Activated CD4-positive, CD25-positive, alpha-beta regulatory T cell treated with anti-CD3 and anti-CD28 coated beads, Interleukin-2, amount 50 U/mL, for 24 hours (primary cell): ENCODE data around the gene SLC44A2.

Experiments
- ATAC-seq, 2 donors: fragments of 150-1000 bp; cut with Tn5 transposase; one replicate each; pipeline ENCODE4 v1.10.0; 2021; ENCODE audit warnings: mild to moderate bottlenecking in 1 of 2, moderate library complexity in 1 of 2

Gene SLC44A2

DNA sequence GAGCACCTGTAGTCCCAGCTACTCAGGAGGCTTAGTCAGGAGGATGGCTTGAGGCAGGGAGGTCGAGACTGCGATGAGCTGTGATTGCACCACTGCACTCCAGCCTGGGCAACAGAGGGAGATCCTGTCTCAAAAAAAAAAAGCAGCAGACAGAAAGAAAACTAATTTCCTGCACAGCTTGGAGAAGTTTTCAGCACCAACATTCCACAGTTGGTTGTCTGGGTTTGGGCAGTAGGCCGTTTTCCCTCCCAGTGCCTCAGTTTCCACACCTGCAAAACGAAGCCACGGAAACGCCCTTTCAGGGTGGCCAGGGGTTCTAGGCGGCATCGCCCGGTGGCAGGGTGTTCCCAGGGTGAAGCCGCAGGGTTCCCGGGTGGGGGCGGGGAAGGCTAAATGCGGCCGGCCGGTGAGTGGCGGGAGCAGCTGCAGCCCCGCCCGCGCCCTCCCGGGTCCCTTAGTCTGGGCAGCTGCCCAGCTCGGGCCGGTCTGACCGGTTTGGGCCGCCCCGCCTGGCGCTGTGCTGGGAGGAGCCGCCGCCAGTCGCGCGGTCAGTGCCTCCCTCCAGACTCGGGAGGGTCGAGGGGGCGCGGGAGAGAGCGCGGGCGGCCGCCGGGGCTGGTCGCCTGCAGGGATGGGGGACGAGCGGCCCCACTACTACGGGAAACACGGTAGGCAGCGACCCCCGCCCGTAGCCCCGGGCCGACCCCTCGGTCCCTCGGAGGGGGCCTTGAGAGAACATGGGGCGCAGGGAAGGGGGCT is at the start of gene SLC44A2:
Gene SLC44A2, plus strand, starts transcription at position 551 of the 759 bp plus-strand sequence. Its CDS starts 81 bp downstream, at position 632.
- no peak for ATAC-seq

DNA sequence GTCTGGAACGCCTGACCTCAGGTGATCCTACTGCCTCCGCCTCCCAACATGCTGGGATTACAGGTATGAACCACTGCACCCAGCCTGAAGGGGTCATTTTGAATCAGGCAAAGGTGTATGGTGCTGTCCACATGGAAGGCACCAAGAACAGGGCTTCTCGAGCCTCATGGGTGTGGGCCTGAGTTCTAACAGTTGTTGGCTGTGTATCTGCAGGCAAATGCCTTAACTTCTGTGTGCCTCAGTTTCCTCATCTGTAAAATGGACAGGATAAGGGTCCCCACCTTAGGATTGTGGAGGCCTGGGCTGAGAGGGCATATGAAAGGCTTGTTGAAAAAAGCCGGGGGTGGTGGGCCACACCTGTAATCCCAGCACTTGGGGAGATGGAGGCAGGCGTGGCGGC is 47.4 kb upstream of the SLC44A2 start:
- no peak for ATAC-seq

DNA sequence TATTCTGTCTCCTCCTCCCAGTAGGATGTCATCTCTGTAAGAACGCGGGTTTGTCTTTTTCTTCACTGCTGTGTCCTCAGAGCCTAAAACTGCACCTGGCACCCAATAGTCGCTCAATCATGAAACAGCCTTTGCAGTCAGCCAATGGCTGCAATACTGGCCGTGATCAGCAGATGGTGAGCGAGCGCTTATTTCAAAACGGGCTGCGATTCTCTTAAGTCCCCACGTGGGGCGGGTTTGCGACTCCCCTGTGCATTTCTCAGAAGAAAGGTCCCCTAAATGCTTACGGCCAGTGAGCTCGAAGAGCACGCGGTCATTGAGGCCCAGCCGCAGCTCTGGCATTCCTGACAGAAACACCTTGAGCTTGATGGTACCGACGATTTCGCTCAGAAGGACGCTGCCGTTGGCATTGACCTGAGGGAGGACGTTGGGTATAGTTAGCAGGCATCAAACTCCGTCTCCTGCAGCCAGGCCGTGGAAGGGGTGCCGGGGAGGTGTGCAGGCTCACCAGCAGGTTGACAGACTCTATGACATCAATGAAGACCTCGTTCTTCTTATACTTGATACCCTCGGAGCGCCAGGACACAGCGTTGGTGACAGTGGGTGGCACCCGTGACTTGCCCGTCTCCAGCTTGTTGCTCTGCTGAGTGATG is 44.2 kb upstream of the SLC44A2 start:
- ATAC-seq, result peak; percentile 90 to 93

DNA sequence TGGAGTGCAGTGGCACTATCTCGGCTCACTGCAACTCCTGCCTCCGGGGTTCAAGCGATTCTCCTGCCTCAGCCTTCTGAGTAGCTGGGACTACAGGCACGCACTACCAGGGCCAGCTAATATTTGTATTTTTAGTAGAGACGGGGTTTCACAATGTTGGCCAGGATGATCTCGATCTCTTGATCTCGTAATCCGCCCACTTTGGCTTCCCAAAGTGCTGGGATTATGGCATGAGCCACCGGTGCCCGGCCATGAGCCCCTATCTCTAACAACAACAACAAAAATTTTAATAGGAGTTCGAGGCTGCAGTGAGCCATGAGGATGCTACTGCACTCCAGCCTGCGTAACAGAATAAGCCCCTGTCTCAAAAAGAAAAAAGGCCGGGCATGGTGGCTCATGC is 43.3 kb upstream of the SLC44A2 start:
- no peak for ATAC-seq

DNA sequence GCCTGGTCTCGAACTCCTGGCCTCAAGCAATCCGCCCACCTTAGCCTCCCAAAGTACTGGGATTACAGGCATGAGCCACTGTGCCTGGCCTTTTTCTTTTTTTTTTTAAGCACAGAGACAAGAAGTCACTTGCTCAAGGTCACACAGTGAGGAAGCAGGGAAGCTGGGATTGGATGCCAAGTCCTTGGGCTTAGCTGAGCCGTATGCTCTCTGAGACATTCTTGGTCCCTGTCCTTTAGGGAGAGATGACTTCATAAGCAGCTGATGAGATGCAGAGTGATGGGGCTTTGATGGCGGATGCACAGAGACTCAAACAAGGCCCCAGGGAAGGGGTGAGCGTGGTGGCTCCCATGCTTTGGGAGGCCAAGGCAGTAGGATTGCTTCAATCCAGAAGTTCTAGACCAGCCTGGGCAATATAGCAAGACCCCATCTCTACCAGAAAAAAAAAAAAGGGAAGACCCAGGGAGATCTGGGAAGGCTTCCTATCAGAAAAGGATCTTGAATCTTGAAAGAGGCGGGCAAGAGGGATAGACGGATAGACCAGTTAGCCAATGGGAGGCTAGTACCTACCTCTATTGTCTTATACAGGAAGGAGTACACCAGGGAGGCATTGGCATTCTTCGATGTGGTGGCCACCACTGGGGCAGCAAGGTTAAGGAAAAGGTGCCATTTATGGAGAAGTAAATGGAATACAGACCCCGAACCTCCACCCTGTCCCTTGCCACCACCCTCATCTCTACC is 42.1 kb upstream of the SLC44A2 start:
- ATAC-seq, result no peak

DNA sequence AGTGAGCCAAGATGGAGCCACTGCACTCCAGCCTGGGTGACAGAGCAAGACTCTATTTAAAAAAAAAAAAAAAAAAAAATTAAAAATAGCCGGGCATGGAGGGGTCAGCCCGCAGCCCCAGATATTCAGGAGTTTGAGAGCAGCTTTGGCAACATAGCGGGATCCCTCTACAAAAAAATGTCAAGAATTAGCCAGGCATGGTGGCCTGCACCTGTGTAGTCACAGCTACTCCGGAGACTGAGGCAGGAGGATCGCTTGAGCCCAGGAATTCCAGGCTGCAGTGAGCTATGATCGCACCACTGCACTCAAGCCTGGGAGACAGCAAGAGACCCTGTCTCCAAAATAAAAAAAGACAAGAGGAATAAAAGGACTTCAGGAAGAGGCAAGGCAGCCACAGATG is 39.0 kb upstream of the SLC44A2 start:
- ATAC-seq, result no peak

DNA sequence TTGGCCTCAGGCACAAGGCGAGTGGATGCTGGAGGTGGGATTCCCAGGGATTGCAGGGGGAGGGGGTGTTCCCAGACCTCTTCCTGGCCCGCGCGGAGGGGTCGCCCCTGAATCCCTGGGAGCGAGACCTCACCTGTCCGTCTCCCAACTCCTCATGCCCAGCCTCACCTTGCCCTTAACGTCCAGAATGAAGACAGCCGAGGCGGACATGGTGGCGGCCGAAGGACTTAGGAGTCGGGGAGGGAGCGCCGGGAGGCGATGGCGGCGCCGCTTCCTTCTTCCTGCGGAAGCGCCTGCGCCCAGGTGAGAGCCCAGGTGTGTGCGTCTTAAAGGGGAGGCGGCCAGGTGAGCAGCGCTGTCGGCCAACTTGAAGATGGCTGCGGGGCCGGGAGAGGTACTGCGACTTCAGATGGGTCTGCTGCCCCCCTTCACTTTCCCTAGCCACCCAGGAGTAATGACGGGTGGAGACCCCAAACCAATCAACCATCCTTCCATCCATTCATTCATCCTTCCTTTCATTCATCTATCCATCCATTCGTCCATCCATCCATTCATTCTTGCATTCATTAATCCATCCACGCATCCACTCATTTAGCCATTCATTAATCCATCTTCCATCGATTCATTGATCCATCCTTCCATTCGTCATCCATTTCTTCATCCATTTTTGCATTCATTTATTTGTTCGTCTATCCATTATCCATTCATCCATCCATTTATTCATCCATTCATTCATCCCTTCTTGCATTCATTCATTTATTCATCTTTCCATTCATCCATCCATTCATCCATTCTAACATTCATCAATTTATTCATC is 38.1 kb upstream of the SLC44A2 start, which contains the start of gene AP1M2:
Gene AP1M2, minus strand, starts transcription at position 291 of the 817 bp plus-strand sequence. Its CDS starts 81 bp downstream, at position 210.
- no peak for ATAC-seq

DNA sequence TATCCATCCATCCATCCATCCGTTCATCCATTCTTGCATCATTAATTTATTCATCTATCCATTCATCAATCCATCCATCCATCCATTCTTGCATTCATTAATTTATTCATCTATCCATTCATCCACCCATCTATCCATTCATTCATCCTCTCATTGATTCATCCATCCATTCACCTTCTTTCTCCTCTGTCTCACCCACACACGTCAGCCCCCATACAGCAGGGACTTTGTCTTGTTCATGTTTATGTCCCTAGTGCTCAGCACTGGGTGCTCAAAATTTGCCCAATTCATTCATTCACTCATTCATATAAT is 37.6 kb upstream of the SLC44A2 start:
- no peak for ATAC-seq

DNA sequence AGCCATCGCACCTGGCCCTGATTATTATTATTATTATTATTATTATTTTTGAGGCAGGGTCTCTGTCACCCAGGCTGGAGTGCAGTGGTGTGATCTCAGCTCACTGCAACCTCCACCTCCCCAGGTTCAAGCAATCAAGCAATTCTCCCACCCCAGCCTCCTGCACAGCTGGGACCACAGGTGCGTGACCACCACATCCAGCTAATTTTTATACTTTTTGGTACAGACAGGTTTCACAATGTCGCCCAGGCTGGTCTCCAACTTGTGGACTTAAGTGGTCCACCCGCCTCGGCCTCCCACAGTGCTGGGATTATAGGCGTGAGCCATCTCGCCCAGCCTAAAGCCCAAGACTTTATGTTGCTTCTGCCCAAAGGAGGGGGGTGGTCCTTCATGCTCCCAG is 32.2 kb upstream of the SLC44A2 start:
- ATAC-seq, result no peak

DNA sequence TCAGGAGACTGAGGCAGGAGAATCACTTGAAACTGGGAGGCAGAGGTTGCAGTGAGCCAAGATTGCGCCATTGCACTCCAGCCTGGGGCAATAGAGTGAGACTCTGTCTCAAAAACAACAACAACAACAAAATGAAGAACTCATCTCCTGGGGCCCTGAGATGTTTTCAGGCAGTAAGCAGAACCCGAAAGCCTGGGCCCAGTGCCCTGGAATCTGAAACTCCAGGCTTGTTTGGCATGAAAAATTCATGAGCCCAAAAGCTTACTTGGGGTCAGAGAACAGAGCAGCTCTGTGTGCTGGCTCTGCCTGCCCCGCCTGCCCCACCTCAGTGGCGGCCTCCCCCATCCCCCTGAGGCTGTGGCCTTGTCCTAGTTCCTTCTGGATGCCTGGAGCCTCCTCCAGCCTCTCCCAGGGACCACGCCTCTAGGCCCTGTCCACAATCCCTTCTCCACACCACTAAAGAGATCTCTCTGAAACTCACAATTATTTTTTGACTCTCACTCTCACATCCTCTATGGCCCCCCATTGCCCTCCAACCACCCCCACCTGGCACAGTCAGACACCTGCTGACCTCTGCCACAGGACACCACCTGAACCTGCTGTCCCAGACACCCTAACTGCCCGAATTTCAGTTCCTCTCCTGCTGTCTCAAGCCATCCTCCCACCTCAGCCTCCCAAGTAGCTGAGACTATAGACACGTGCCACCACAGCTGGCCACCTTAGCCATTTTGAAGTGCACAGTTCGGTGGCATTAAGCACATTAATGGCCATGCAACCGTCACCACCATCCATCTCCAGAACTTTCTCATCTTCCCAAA is 31.3 kb upstream of the SLC44A2 start:
- ATAC-seq, result no peak

DNA sequence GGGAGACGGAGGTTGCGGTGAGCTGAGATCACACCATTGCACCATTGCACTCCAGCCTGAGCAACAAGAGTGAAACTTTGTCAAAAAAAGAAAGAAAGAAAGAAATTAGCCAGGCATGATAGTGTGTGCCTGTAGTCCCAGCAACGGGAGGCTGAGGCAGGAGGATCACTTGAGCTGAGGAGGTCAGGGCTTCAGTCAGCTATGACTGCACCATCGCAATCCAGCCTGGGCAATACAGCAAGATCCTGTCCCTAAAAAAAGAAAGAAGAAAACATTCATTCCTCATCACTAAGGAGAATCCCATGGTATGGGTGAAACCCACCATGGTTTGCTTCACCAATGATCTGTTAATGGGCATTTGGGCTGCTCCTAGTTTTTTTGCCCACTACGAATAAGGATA is 25.2 kb upstream of the SLC44A2 start:
- ATAC-seq, result no peak

DNA sequence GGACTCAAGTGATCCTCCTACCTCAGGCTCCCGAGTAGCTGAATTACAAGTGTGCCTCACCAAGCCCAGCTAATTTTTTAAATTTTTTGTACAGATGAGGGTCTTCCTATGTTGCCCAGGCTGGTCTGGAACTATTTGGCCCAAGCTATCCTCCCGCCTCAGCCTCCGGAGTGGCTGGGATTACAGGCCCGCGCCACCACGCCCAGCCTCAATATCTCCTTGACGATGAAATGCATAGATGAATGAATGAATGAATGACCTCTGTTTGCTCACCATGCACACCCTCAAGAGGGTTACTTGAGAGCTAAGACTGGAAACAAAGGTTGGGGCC is 23.4 kb upstream of the SLC44A2 start:
- no peak for ATAC-seq

DNA sequence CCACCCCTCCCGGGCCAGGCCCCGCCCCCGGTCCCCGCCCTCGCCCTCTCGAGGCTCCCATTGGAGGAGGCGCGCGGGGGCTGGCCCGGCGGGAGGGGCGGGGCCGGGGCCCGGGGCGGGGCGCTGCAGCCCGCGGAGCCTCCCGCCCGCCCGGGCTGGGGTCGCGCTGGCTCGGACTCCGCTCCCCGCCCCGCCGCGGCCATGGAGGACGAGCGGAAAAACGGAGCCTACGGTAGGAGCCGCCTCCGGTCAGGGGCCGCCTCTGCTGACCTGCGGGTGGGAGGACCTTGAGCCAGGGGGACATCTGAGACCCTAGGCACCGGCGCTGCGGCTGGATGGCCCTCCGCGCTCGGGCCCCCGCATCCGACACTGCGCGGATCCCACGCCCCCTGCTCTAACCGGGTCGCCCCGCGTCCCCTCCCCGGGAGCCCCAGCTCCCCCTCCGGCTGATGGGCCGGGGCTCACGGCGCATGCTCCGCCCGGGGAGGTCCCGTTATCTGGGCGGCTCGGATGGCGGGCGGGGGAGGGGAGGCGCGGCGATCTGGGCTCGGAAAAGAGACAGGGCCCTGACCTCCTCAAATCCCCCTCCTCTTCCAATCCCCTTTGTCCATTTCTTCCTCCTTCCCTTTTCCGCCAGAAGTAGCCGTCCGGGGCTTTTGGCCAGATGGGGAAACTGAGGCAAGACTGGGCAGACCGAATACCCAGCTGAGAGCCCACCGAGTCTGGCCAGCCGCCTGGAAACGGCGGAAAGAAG is 22.8 kb upstream of the SLC44A2 start:
- peak; percentile 80 for ATAC-seq

DNA sequence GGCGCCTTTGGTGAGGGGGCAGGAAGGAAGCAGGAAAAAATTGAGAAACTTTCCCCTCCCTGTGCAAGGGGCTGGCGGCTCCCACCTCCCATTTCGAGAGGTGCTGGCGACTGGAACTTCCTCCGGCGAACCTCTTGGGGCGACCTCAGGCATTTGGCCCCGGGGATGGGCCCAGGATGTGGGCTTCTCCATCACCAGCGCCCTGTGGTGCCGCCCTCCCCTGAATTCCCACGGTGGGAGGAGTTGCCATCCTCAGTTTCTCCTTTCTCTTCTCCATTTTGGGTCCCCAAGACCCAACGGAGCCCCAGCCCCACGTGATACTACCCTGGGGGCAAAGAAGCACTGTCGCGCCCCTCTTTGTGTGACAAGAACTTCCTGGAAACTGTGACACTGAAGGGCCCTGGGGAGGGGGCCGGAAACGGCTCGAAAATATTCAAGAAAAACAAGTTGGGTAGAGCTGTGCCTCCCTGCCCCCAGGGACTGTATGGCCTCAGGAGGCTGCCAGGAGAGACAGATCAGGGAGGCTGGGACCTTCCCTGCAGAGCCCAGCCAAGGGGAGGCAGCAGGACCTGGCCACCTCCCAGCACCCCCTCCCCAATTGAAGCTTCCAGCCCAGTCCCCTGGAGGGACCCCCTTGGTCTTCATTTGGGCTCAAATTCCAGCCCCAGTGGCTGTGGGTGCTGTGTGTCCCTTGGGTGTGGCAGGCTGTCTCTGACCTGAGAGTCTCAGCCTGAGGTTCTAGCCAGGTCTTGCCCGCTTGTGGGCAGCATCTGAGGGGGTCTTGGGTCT is 22.1 kb upstream of the SLC44A2 start:
- peak; percentile 67 to 72 for ATAC-seq

DNA sequence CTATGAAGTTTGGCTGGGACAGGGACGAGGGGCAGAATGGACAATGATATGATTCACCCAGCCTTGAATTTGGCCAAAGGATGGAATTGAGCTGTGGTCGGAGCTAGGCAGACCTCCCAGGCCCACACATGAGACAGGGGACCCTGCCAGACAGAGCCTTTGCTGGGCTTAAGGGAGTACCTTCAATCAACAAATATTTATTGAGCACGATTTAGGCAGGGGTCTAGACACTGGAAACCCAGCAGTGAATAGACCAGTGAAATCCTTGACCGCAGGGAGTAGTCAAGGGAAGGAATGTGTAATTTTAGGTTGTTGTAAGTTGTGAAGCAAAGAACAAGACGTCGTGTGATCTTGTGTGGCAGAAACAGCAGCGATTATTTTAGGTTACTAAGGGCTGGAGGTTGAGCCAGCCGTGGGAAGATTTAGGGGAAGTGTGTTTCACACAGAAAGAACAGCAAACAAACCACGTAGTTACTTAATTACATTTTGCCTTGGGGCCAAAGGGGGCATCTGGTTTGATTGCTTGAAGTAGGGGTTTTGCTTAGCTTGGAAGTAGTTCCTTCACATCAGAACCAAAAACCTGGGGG is 21.4 kb upstream of the SLC44A2 start:
- ATAC-seq, result peak; percentile 16 to 21

DNA sequence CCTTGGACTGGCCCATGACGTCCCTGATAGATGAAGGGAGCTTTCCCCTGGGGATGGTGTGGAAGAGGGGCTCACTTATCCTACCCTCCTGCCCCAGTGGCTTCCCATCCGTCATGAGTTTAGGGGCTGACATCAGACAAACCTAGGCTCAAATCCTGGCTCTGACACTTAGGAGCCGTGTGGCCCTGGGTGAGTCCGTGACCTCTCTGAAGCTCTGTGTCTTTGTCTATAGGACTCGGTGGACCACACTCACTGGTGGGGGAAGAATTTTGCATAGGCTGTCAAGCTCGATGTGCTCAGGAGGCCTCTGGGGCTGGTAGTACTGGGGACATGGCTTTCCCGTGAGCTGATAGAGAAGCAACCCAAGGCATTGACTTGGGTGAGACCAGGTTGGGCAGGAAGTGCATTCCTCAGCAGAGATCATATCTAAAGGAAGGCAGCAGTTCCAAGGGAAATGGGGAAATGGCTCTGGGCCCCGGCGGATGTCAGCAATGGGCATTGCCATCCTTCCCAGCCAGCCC is 20.8 kb upstream of the SLC44A2 start:
- ATAC-seq, result no peak

DNA sequence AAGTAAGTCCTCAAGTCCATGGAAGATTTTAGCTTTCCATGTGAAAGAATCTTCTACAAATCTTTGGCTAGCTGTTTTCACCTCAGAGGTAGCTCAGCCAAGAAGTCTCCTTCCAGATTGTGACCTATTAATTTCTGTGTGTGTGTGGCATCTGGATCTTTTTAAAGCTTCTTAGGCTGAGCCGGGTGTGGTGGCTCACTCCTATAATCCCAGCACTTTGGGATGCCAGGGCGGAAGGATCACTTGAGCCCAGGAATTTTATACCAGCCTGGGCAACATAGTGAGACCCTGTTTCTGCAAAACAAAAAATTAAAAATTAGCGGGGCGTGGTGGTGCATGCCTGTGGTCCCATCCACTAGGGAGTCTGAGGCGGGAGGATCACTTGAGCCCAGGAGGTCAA is 13.4 kb upstream of the SLC44A2 start:
- ATAC-seq, result no peak

DNA sequence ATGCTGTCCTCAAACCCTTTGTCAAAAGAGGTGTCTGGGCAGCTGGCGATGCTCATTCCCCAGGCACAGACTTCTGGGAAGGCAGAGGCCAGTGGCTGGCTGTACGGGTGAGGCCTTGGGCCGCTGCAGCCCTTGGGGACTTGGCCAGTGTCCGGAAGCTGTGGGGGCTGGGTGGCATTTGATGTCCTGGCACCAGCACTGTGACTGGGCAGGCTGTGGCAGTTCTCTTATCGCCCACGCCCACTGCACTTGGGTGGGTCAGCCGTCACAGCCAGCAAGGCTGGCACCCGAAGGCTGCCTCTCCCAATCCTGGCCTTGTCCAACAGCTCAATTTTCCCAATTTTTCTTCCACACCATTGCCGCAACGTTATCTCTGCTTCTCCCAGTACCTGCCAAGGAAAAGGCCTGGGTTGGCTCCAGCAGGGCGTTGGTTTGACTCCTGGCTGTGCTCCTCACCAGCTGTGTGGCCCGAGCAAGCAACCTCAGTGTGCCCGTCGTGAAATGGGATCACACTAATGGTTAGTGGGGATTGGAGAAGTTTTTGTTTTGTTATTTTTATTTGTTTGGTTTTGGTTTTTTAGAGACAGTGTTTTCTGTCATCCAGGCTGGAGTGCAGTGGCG is 12.7 kb upstream of the SLC44A2 start:
- no peak for ATAC-seq

DNA sequence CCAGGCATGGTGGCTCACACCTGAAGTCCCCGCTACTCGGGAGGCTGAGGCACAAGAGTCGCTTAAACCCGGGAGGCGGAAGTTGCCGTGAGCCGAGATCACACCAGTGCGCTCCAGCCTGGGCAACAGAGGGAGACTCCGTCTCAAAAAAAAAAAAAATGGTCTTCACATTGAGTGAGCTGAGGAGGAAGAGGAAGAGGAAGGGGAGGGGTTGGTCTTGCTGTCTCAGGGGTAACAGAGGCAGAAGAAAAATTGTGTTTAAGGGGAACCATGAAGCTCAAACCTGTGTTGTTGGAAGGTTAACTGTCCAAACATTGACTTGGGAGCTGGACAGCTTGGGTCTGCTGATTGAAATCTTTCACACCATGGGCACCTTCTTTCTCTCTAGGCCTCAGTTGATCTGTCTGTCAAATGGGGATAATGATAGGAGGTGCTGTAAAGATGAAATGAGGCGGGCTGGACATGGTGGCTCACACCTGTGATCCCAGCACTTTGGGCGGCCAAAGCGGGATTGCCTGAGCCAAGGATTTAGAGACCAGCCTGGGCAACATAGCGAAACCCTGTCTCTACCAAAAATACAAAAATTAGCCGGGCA is 9.8 kb upstream of the SLC44A2 start:
- no peak for ATAC-seq
